Testis (tissue), 2 donors: ENCODE results near the gene ZWILCH.

Source experiments
- CTCF ChIP-seq, 3 experiments: fragments of 450-650 bp in 2 of 3; fragments of 200-600 bp in 1 of 3; sonication (generic) in 1 of 3; IDR thresholded peaks; one replicate each; pipeline ENCODE4 v1.5.1; 2016 to 2019; ENCODE audit warnings: antibody characterized with exemption in 3 of 3, mild to moderate bottlenecking in 2 of 3, moderate library complexity in 1 of 3
- POLR2A ChIP-seq: fragments of 450-650 bp; IDR thresholded peaks from one replicate; pipeline ENCODE4 v1.6.1; 2017; ENCODE audit warnings: antibody characterized with exemption, mild to moderate bottlenecking, moderate library complexity

DNA sequence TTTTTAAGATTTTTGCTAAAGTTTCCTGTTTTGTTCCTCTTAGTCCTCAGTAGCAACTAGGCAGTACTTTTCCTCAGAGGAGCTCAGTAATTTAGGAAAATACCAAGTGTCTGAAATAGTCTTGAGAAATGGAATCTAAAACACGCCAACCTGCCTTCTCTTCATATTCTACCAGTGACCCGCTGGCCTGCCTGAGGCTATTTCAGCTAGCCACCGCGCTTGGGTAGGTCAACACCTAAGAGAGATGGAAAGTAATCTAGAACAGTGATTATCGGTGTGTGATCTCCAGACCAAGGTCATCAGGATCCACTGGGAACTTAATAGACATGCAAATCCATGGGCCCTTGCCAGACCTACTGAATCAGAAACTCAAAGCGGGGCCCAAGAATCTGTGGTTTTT, 53.1 kb downstream of the ZWILCH start:
- TF ChIP-seq POLR2A (no peak), CTCF (IDR thresholded peaks at IDR 0.05) (no peak)
